GM21360 (cell line): ENCODE measurements around the gene TRABD.

Experiments
- ATAC-seq: cut with Tn5 transposase; IDR thresholded peaks from one replicate; pipeline ENCODE4 v1.9.1; 2021; ENCODE audit warnings: mild to moderate bottlenecking, moderate library complexity; ENCODE audit not compliant: unreplicated experiment

The TRABD gene

GRCh38 chr22:50233223-50233622 lies 47.5 kb downstream of the TRABD start:
- ATAC-seq, result no peak

- no peak for ATAC-seq
Observed at GRCh38 chr22:50236731-50237409, 51.2 kb downstream of the TRABD start.

GRCh38 chr22:50238755-50239154 lies 53.0 kb downstream of the TRABD start:
- ATAC-seq, result no peak

DNA sequence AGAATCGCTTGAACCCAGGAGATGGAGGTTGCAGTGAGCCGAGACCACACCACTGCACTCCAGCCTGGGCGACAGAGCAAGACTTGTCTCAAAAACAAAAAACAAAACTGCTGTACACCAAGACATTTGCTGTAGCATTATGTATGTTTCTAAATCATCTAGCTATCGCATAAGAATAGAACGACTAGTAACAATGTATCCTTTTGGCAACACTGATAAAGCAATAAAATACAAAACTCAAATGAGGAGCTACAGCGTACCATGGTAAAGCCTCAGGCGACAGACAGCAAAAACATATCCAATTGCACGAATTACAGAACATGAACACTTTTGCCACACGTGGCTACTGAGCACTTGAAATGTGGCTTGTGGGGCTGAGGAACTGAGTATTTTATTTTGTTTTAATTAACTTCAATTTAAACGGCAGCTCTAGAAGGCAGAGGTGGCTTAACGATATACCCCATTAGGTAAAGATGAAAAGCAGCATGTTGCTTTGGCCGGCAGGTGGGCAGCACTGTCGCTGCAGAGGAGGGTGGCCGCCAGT lies 56.8 kb downstream of the TRABD start:
- ATAC-seq, result no peak

GRCh38 chr22:50243685-50244419 lies 58.1 kb downstream of the TRABD start:
- ATAC-seq, result no peak

DNA sequence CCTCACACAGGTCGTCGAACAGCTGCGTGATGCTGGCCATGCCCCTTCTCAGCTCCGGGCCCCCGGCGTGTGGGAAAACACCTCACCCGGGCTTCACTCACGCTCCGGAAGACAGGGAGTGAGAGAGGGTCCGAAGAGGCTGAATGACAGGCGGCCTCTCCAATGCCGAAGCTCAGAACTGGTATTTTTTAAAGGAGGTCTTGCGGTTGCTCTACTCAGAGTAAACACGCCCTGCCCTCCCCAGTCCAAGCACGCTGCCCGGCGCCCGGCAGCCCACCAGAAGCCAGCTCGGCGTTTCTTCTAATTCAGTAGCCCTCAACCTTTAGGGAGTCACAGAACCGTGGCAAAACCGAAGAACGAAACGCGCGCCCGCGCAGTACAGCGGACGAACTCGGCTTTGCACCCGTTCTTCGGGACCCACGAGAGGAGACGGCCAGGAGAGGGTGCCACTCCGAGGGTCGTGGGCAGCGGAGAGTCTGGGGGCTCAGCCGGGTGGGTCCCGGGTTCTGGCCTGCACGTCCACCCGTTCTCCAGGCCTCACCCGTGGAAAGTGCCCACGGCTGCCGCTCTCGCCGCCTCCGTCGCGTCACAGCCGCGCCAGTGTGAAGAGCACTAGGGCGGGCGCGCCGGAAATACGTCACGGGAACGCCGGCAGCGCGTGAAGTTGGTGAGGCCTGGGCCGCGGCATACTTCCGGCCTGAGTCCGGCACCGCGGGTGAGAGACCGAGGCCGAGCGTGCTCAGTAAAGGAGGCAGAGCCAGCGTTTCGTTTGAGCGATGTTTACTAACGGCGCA lies 58.9 kb downstream of the TRABD start, which contains the start of gene TUBGCP6:
TUBGCP6 (minus strand) TSS at position 604 of the 794 bp plus-strand sequence; CDS start at position 40, 564 bp downstream.
- peak; percentile 72 for ATAC-seq

DNA sequence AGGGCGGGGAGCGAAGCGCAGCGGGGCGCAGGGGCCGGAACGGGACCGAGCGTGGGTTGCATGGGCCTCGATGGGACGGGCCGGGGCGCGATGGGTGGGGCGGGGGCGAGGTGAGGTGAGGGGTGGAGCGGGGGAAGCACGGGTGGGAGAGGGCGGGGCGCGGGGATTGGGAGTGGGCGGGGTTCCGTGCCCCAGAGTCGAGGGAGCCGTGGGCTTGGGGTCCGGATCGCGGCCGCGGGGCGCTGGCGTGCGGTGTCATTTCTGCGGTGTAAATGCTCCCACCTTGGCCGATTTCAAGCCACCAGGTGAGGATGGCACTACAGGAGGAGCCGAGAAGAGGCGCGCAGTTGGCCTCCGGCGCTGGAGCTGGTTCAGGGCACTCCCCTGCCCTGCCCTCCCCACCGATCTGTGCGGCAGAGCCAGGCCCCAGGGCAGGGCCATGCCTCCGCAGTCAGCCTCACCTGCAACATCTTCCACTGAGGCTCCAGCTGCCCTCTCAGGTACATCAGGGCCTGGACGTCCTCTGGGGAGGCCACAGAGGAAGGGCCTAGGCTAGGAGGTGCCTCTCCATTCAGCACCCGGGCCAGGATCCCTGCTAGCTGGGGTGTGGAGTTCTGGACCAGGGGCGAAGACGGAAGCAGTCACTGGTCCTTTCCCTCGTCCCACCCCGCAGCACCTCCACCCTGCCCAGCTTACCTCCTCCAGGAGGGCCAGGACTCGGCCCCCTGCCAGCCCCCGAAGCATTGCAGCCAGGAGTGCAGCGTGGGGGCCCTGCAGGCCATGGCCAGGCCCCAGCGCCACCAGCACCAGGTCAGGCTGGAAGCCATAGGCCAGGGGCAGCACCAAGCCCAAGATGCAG lies 59.7 kb downstream of the TRABD start:
- ATAC-seq, result no peak

- ATAC-seq, result no peak
Observed at GRCh38 chr22:50246242-50247175, 60.8 kb downstream of the TRABD start.

- no peak for ATAC-seq
Observed at GRCh38 chr22:50247748-50248147, 62.0 kb downstream of the TRABD start.

GRCh38 chr22:50248196-50249081 lies 62.7 kb downstream of the TRABD start:
- no peak for ATAC-seq
